ENCODE data around the gene NKIRAS1. TPM values are rescaled to one million over a fixed set of nuclear protein-coding genes. Genes with fewer than 3 reads are reported as not detected.
"Not testable (repeated sequence)": the region's sequence is repeated elsewhere in the genome, so short reads cannot be mapped to it uniquely, and the experiment has no call there.

The NKIRAS1 gene
- total RNA-seq, 1 donor = 5.1 TPM

DNA sequence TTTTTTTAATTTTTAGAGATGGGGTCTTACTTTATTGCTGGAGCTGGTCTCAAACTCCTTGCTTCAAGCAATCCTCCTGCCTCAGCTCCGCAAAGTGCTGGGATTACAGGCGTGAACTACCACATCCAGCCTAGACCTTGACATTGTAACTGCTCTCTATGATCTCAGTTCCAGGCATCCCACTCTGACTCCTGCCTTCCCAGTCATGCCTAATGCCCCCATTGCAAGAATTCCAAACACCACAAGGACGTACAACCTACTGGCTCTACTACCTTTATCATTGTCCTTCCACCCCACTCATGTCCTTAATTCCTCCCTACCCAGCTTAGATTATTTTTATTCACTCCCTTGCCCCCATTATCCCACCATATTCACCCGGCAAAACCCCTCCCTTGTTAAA is 21.6 kb downstream of the NKIRAS1 start:
- no peak overlapping the region for H3K4me3 ChIP-seq (ENCODE audit: low read length)
- no peaks in the 10 kb centered on the region for H3K4me1 ChIP-seq (ENCODE audit: insufficient read depth, low read length)
- H3K9me3 ChIP-seq (ENCODE audit: low read depth, low read length) = no peaks in the 10 kb centered on the region
- H3K27me3 ChIP-seq (ENCODE audit: insufficient read depth, low read length) = no peaks in the 10 kb centered on the region

DNA sequence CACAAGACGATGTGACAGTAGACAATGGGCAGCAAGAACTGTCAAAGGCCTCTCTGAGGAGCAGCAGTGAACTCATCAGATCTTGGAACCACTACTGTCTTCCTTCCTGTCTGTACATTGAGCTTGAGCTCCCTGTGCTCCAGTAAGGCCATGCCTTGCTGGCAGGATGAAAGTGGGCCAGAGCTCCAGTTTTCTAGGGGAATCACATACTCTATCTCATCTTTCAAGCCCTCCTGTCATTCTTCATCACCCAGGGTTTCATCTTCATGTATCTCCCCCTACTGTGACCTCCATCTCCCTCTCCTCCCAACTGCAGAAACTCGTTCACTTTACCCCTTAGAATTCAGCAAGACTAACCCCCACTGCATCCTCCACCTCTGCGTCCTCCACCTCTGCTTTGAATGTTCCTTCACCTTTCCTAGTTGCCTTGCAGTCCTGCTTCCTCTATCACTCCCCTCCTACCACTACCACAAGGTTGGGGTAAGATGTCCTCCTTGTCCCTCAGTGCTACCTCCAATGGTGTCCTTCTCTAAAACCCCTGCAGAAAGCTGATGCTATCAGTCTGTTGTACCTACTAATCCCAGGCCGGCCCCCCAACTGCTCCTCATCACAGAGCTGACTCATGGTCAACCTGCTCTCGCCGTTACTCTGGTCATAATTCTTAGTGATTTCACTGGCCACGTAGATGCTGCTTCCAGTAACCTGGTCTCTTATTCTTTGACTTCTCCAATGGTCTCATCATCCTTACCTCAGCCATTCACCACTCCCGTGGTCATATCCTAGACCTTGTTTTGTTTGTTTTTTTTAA is 22.3 kb downstream of the NKIRAS1 start:
- Histone ChIP-seq H3K9me3 (ENCODE audit: low read depth, low read length) (no peaks in the 10 kb centered on the region), H3K4me3 (ENCODE audit: low read length) (no peak overlapping the region), H3K27me3 (ENCODE audit: insufficient read depth, low read length) (no peaks in the 10 kb centered on the region), H3K4me1 (ENCODE audit: insufficient read depth, low read length) (no peaks in the 10 kb centered on the region)

DNA sequence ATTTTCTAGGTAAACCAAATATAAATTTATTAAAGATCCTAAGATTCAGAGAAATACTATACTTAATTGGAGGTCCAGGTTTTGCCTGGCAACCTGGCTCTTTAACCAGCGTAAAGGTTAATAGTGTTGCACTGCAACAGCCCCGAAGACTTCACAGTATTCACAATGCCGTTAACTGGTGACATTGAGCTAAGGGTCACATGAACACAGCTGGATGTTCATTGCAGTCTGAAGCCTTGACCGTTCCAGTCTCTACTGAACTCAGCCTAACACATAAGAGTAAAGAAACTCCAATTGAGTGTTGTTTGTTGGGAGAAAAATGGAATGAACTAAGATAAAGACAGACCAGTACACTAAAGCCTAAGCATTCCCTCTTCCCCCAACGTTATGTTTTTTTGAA is 26.8 kb downstream of the NKIRAS1 start:
- H3K4me3 ChIP-seq (ENCODE audit: low read length) = no peak overlapping the region
- H3K27me3 ChIP-seq (ENCODE audit: insufficient read depth, low read length) = no peaks in the 10 kb centered on the region
- H3K4me1 ChIP-seq (ENCODE audit: insufficient read depth, low read length) = no peaks in the 10 kb centered on the region
- H3K9me3 ChIP-seq (ENCODE audit: low read depth, low read length) = no peaks in the 10 kb centered on the region

DNA sequence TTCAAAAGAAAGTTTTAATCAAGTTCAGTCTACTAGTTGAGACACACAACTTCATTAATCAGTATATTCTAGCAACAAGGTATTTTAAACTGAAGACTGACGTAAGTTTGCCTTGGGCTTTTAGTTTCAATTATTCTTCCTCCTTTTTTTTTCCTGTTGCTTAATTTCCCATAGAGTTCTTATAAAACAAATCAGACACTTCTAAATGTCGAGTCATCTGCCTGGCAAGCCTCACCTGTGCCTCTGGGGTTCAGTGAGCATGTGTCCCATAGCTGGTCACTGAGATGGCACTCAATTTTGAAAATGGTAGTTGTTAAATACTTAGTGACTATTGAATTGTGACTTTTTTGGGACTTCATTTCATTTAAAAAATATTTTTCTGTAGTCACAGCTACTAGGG is 27.4 kb downstream of the NKIRAS1 start:
- no peaks in the 10 kb centered on the region for H3K4me1 ChIP-seq (ENCODE audit: insufficient read depth, low read length)
- H3K27me3 ChIP-seq (ENCODE audit: insufficient read depth, low read length) = no peaks in the 10 kb centered on the region
- H3K9me3 ChIP-seq (ENCODE audit: low read depth, low read length) = no peaks in the 10 kb centered on the region
- H3K4me3 ChIP-seq (ENCODE audit: low read length) = no peak overlapping the region

DNA sequence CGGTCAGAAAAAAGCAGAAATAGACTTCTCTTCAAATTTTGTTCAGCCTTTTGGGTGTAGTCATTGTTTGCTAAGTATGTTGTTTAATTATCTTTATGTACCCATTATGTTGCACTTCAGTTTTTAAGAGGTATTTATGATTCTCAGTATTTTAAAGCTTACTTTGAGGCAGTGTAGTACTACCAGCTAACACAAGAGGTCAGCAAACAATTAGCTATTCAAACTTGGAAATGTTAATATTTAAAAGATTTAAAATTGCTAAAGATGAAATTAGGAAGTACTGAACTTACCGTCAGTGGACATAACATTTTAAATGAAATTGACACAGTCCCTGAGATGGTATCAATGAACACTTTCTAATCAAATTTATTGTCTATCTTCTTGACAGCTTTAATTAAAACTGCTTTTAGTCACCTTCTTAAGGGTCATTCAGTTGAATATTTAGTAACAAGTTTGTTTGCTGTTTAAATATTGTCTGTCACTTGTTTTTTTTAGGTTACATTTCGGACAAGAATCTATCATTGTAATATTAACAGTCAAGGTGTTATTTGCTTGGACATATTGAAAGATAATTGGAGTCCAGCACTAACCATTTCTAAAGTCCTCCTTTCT is 28.1 kb downstream of the NKIRAS1 start:
- H3K4me3 ChIP-seq (ENCODE audit: low read length) = no peak overlapping the region
- H3K4me1 ChIP-seq (ENCODE audit: insufficient read depth, low read length) = no peaks in the 10 kb centered on the region
- no peaks in the 10 kb centered on the region for H3K9me3 ChIP-seq (ENCODE audit: low read depth, low read length)
- no peaks in the 10 kb centered on the region for H3K27me3 ChIP-seq (ENCODE audit: insufficient read depth, low read length)

DNA sequence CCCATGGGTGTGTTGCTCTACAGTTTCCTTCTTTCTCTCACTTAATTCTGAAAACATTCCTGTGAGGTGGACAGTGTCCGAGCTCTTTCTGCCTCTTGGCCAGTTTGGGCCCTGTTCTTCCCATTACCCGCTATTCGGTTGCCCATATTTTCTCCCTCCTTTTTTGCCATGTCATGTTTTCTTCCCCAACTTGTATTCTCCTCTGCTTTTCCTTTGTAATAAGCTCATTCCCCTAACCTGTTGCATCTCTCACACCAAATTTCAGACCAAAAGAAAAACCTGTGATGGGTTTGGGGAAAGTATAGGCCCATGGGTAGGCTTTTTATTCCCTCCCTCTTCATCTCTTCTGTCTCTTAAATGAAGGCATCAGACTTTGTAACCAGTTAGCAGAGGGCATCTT is 30.5 kb downstream of the NKIRAS1 start:
- no peaks in the 10 kb centered on the region for H3K27me3 ChIP-seq (ENCODE audit: insufficient read depth, low read length)
- no peaks in the 10 kb centered on the region for H3K4me1 ChIP-seq (ENCODE audit: insufficient read depth, low read length)
- no peaks in the 10 kb centered on the region for H3K9me3 ChIP-seq (ENCODE audit: low read depth, low read length)
- H3K4me3 ChIP-seq (ENCODE audit: low read length) = no peak overlapping the region

DNA sequence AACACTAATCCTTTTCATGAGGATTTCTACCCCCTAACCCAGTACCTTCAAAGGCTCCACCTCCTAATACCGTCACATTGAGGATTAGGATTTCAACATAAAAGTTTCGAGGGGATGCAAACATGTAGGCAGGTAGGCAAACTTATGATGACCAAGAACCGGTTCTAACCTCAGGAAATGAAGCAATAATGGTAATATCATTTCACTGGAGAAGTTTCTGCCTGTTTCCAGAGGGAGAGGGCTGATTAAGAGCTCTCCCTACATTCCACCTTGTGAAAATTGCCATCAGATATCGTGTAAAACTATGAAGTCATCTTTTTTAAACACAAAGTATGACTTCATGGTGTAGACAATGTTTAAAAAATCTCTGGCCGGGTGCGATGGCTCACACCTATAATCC is 31.6 kb downstream of the NKIRAS1 start:
- no peaks in the 10 kb centered on the region for H3K9me3 ChIP-seq (ENCODE audit: low read depth, low read length)
- no peaks in the 10 kb centered on the region for H3K4me1 ChIP-seq (ENCODE audit: insufficient read depth, low read length)
- no peak overlapping the region for H3K4me3 ChIP-seq (ENCODE audit: low read length)
- no peaks in the 10 kb centered on the region for H3K27me3 ChIP-seq (ENCODE audit: insufficient read depth, low read length)

DNA sequence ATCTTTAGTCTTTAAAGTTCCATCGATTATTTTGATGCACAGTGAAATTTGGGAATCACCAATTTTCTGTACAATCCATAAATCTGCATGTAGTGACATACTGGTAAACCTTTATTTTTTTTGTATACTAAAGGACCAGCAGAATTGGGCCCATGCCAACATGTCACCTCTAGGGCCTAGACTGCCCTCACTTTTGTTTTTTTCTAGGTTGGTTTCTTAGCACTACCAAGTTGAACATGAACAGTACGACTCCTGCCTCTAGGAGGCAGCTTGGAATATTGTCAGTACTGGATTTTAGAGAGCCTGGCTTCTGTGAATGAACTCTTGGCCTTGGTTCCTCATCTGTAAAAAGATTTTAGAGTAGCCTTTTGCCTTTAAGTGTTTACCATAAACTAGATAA is 32.3 kb downstream of the NKIRAS1 start:
- H3K9me3 ChIP-seq (ENCODE audit: low read depth, low read length) = no peaks in the 10 kb centered on the region
- H3K4me3 ChIP-seq (ENCODE audit: low read length) = no peak overlapping the region
- no peaks in the 10 kb centered on the region for H3K4me1 ChIP-seq (ENCODE audit: insufficient read depth, low read length)
- H3K27me3 ChIP-seq (ENCODE audit: insufficient read depth, low read length) = no peaks in the 10 kb centered on the region

DNA sequence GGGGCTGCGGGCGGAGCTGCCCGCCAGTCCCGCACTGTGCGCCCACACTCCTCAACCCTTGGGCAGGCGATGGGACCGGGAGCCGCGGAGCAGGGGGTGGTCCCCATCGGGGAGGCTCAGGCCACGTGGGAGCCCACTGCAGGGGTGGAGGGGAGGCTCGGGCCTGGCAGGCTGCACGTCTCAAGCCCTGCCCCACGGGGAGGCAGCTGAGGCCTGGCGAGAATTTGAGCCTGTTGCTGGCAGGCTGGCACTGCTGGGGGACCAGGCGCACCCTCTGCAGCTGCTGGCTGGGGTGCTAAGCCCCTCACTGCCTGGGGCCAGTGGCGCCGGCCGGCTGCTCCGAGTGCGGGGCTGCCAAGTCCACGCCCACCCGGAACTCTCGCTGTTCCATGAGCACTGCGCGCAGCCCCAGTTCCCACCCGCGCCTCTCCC is 34.3 kb downstream of the NKIRAS1 start:
- Histone ChIP-seq H3K4me3 (ENCODE audit: low read length) (no peak overlapping the region), H3K4me1 (ENCODE audit: insufficient read depth, low read length) (peaks cover 2% of the 10 kb centered on the region)

DNA sequence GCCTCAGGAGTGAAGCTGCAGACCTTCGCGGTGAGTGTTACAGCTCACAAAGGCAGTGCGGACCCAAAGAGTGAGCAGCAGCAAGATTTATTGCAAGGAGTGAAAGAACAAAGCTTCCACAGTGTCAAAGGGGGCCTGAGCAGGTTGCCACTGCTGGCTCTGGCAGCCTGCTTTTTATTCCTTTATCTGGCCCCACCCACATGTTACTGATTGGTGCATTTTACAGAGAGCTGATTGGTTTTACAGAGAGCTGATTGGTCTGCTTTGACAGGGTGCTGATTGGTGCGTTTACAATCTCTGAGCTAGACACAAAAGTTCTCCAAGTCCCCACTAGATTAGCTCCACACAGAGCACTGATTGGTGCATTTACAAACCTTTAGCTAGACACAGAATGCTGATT is 34.8 kb downstream of the NKIRAS1 start:
- H3K27me3 ChIP-seq (ENCODE audit: insufficient read depth, low read length) = not testable (repeated sequence)

More for the DNA sequence above, 34.3 kb downstream of the NKIRAS1 start:
- no peaks in the 10 kb centered on the region for H3K27me3 ChIP-seq (ENCODE audit: insufficient read depth, low read length)
- H3K9me3 ChIP-seq (ENCODE audit: low read depth, low read length) = no peaks in the 10 kb centered on the region

DNA sequence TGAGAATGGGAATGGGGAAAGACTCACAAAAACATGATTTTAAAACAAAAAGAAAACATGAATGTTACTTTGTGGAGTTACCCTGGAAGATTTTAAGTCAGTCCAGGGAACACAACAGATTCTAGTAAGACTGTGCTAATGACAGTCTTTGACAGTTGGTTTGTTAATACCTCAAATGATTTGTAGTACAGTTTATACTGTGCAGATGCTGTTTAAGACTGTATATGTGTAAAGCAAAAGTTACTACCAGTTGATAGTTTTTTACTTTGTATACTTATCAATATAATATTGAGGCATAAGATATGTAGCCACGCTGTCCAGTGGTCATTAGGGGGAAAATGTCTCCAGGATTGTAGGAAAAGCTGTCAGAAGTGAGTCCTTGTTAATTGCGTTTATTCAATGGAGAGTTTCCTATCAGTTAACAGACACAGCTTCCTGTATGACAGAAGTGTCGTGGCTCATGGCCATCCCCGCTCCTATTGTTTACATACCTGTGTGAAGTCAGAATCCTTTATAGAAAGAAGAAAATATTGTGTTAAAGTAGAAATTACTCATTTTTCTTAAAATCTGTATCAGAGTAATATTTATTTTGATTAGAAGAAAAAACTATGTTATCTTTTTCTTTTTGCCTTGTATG is 36.0 kb downstream of the NKIRAS1 start:
- Histone ChIP-seq H3K4me1 (ENCODE audit: insufficient read depth, low read length) (peaks cover 11% of the 10 kb centered on the region), H3K9me3 (ENCODE audit: low read depth, low read length) (no peaks in the 10 kb centered on the region), H3K4me3 (ENCODE audit: low read length) (no peak overlapping the region), H3K27me3 (ENCODE audit: insufficient read depth, low read length) (no peaks in the 10 kb centered on the region)

More for the DNA sequence above, 34.8 kb downstream of the NKIRAS1 start:
- H3K4me1 ChIP-seq (ENCODE audit: insufficient read depth, low read length); H3K9me3 ChIP-seq (ENCODE audit: low read depth, low read length); H3K4me3 ChIP-seq (ENCODE audit: low read length): not testable (repeated sequence)

DNA sequence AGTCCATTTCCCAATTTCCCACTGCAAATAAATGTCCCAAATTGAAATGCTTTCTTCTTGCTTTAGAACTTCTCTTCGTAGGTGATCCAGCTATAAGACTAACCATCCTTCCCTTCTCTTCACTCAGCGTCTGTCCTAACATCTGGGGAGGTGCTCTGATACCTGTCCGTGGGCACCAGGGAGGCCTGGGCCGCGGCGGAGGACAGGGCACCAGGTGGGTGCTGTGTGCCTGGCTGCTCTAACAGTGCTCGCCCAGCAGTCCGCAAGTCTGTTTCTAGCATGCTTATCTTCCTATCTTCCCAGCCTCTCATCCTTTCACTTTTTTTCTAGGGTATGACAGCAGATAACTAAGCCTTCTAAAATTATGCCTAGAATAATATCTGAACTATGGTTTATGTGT is 37.3 kb downstream of the NKIRAS1 start:
- peaks cover 11% of the 10 kb centered on the region for H3K4me1 ChIP-seq (ENCODE audit: insufficient read depth, low read length)
- H3K4me3 ChIP-seq (ENCODE audit: low read length) = no peak overlapping the region
- H3K27me3 ChIP-seq (ENCODE audit: insufficient read depth, low read length) = no peaks in the 10 kb centered on the region
- no peaks in the 10 kb centered on the region for H3K9me3 ChIP-seq (ENCODE audit: low read depth, low read length)

DNA sequence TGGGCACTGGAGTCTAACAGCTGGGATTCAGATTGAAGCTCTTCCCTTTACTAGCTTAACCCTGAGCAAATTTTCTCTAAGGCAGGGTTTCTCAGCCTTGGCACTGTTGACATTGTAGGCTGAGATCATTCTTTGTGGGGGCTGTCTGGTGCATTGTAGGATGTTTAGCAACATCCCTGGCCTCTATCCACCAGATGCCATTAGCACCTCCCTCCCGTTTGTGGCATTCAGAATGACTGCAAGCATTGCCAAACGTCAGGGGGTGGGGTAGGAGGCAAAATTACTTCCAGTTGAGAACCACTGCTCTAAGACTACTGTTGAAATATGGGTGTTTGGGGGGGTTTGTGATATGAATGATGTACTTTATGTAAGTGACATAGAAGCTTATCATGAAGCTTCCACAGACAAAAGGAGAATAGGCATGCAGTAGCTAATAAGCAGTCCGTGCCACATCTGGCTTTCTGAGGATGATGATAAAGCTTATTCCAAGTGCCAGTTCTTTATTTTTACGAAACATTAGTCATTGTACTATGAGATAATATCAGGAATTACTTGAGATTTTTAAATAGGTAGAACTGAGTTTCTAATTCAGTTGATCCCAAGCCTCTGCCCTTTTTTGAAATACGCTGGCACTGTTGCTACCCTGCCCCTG is 39.3 kb downstream of the NKIRAS1 start:
- Histone ChIP-seq H3K27me3 (ENCODE audit: insufficient read depth, low read length) (no peaks in the 10 kb centered on the region), H3K4me1 (ENCODE audit: insufficient read depth, low read length) (peaks cover 11% of the 10 kb centered on the region), H3K4me3 (ENCODE audit: low read length) (no peak overlapping the region), H3K9me3 (ENCODE audit: low read depth, low read length) (no peaks in the 10 kb centered on the region)

DNA sequence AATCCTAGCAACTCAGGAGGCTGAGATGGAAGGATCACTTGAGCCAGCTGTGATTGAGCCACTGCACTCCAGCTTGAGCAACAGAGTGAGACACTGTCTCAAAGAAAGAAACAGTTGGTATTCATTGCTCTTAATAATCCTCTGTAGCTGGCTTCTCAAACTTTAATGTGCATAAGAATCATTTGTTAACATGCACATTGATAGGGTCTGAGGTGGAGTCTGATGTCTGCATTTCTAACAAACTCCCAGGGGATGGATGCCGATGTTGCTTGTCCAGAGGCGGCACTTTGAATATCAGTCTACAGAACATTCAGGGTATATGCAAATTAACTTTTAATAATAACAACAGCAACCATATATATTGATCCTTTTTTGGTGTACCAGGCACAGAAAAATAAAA is 39.9 kb downstream of the NKIRAS1 start:
- Histone ChIP-seq H3K4me1 (ENCODE audit: insufficient read depth, low read length) (peaks cover 11% of the 10 kb centered on the region), H3K9me3 (ENCODE audit: low read depth, low read length) (no peaks in the 10 kb centered on the region), H3K27me3 (ENCODE audit: insufficient read depth, low read length) (no peaks in the 10 kb centered on the region), H3K4me3 (ENCODE audit: low read length) (no peak overlapping the region)

DNA sequence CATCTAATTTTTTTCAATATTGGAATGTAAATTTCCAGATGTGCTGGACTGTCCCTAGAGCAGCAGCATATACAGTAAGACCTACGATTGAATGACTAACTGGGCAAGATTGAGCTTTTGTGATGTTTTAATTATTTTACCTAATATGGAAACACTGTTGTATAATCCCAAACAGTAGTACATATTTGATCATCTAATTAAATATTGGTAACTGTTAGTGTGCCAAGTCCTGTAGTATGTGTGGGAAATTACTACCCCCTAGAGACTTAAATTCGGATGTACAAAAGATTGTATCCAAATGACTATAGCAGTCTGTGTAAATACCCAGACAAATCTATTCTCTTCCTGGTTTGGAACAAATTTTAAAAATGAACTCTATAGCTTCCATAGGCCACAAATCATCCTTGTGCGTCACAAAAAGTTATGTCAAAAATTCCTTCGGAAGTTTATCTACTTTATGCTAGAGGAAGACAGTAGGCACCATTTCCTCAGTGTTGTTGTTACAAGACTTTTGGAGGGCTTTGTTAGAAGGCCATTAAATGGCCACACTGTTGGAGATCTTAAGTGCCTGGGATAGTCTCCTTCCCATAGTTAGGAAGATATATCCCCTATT is 41.6 kb downstream of the NKIRAS1 start:
- no peak overlapping the region for H3K4me3 ChIP-seq (ENCODE audit: low read length)
- H3K27me3 ChIP-seq (ENCODE audit: insufficient read depth, low read length) = no peaks in the 10 kb centered on the region
- peaks cover 11% of the 10 kb centered on the region for H3K4me1 ChIP-seq (ENCODE audit: insufficient read depth, low read length)
- no peaks in the 10 kb centered on the region for H3K9me3 ChIP-seq (ENCODE audit: low read depth, low read length)

All from mononuclear cell (primary cell).